Stimulated activated CD4-positive, alpha-beta T cell treated with anti-CD3 and anti-CD28 coated beads, TNF-alpha, amount 100 ng/mL, for 24 hours (primary cell): ENCODE results near the gene ARL5A.
"Not testable (repeated sequence)": the region's sequence is repeated elsewhere in the genome, so short reads cannot be mapped to it uniquely, and the experiment has no call there.

ENCODE experiments used
- DNase-seq, 3 experiments: peaks; one replicate each; pipeline ENCODE4 v3.0.0-alpha.2; 2020; ENCODE audit warnings: low read depth in 3 of 3

Gene ARL5A

GRCh38 chr2:151795646-151796240 lies 32.5 kb downstream of the ARL5A start:
- DNase-seq = no peak

DNA sequence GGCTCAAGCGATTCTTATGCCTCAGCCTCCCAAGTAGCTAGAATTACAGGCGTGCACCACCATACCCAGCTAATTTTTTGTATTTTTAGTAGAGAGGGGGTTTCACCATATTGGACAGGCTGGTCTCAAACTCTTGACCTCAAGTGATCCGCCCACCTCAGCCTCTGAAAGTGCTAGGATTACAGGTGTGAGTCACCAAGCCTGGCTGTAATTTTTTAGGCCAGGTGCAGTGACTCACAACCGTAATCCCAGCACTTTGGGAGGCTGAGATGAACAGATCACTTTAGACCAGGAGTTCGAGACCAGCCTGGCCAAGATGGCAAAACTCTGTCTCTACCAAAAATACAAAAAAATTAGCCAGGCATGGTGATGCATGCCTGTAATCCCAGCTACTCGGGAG lies 33.8 kb downstream of the ARL5A start:
- DNase-seq = not testable (repeated sequence)

- DNase-seq = no peak
Observed at GRCh38 chr2:151793123-151793522, 35.1 kb downstream of the ARL5A start.

GRCh38 chr2:151792589-151792988 lies 35.6 kb downstream of the ARL5A start:
- no peak for DNase-seq

GRCh38 chr2:151791545-151791944 lies 36.7 kb downstream of the ARL5A start:
- no peak for DNase-seq

GRCh38 chr2:151790689-151791088 lies 37.5 kb downstream of the ARL5A start:
- DNase-seq = no peak

DNA sequence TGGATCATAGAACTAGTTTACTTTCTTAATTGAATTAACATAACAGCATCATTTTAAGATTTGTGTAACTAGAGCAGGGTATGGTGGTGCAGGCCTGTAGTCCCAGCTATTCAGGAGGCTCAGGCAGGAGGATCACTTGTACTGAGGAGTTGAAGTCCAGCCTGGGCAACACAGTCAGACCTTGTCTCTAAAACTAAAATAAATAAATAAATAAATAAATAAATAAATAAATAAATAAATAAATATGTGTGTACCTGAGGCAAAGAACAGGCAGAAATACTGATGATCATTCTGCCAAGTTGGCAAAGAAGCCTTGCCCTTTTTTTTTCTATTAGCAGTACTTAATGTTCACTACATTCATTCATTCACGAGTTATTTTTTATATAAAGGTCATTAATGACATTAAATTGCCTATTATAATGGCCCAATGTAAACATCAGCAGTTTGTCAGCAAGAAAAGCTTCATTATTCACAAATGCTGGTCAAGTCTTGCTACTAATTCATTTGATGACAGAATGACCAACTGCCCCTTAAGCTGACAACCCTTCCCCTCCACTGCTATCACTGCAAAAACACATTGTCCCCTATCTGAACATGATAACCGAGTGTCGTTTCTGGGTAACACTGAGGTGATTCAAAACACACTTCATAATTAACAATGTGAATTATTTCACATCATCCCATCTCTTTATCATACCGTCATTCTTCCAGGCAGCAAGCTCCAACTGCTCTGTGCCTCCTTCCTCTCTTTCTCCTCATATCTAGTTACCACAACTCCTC lies 39.0 kb downstream of the ARL5A start:
- DNase-seq = no peak

DNA sequence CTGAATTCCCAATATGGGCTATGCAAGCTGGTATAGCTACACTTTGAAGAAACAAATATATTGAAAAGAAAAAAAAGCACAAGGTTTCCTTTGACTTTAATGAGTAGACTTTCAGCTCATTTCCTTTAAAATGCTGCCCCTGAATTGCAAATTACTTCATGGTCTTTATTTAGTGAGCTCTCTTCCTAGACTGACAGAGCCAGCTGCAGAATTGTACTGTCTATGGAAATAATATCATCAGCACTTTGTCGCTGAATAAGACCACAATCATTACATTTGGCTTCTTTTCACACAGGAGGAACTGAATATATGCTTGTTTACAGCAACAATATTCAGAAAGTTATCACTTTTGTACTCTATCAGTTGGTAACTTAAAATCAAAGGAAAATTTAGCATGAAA lies 41.7 kb downstream of the ARL5A start:
- DNase-seq = no peak

GRCh38 chr2:151786077-151786476 lies 42.1 kb downstream of the ARL5A start:
- no peak for DNase-seq

DNA sequence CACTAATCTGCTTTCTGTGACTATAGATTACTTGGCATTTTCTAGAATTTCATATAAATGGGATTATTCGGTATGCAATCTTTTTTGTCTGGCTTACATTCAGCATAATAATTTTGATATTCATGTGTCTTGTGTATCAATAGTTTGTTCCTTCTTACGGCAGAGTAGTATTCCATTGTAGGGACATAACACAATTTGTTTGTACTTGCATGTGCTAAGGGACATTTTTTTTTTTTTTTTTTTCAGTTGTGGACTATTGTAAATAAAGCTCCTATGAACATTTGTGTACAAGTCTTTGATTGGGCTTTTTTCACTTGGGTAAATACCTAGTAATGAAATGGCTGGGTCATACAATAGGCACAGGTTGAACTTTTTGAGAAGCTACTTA lies 45.1 kb downstream of the ARL5A start:
- DNase-seq = no peak

GRCh38 chr2:151782378-151783132 lies 45.7 kb downstream of the ARL5A start:
- no peak for DNase-seq

DNA sequence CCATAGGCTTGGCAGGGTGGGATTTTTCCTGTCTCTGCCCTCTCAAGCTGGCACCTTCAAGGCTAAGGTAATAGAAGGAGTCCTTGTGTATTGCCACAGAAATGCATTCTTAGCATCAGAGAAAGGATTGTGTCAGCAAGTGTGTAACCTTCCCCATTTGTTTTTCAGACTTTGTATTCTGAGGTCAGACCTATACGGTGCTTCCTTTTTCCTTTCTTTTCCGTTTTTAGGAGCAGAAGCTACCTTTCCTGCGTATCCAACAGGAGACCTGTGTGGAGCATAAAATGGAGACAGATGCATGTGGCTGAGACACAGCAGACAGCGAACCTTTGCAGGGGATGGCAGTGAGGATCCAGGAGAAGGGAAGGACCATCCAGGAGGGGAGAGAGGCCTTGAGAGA lies 46.6 kb downstream of the ARL5A start:
- no peak for DNase-seq

- no peak for DNase-seq
Observed at GRCh38 chr2:151780938-151781337, 47.3 kb downstream of the ARL5A start.

- no peak for DNase-seq
Observed at GRCh38 chr2:151777935-151778334, 50.3 kb downstream of the ARL5A start.

- DNase-seq = no peak
Observed at GRCh38 chr2:151777487-151777886, 50.7 kb downstream of the ARL5A start.

DNA sequence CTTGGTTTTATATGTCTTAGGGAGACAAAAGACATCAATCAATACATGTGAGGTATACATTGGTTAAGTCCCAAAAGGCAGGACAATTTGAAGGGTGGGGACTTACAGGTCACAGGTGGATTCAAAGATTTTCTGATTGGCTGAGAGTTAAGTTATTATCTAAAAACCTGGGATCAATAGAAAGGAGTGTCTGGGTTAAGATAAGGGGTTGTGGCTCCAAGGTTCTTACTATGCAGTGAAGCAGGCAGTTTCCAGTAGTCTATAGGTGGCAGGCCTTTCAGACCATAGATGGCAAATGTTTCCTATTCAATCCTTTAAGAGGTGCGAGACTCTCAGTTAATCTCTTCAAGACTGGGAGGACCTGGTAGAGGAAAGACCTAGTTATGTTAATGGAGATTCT lies 51.9 kb downstream of the ARL5A start:
- DNase-seq = no peak

GRCh38 chr2:151775057-151775740 lies 53.0 kb downstream of the ARL5A start:
- DNase-seq = no peak

- DNase-seq = no peak
Observed at GRCh38 chr2:151774506-151774905, 53.7 kb downstream of the ARL5A start.

DNA sequence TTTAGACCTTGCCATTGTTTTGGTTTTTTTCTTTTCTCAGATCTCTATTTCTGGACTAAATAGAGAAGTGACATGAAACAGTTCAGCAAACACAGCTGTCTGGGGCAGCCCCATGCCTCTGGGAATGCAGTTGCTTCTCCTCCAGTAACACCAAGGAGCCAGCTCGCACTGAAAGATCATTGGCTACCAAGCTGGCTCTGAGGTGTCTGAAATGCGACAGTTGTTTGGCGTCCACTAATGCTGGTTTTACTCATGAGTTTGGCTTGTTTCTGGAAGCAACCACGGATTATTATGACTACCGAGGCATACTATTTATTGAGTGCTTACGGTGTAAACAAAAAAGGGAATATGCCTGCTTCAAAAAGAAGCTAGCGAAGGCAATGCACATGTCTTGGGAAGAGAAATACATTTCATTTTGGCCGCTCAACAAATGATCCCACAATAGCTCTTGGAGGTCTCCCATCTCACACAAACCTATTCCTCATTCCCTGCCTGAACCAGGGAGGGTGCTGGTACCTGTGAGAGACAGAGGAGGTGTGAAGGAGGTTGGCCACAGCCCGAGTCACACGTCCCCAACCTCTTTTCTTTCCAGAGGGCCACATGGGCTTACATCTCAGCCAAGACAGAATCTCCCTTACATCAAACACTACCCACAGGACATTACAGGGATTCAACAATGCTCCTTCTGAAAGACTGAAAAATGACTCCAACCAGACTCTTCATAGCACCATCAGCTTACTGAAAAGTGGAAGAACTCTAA lies 56.4 kb downstream of the ARL5A start:
- DNase-seq = no peak

DNA sequence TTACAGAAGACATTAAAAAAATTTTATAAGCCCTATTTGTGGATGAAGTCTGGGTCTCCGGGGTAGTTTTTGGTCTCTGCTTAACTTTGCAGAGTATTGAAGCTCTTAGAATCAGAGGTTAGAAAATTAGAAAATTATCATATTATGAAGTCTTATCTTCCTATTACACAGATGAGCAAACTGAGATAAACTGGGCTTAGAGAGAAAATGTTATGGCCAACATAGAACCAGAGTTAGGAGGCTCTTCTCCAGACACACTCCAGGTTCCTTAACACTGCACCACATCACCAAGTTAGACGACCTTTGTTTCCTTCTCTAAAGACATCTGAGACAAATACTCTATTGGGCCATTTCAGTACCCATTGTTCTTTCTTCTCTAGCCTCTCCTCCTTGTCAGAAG lies 57.2 kb downstream of the ARL5A start:
- DNase-seq = no peak

GRCh38 chr2:151769606-151770005 lies 58.6 kb downstream of the ARL5A start:
- DNase-seq = no peak

DNA sequence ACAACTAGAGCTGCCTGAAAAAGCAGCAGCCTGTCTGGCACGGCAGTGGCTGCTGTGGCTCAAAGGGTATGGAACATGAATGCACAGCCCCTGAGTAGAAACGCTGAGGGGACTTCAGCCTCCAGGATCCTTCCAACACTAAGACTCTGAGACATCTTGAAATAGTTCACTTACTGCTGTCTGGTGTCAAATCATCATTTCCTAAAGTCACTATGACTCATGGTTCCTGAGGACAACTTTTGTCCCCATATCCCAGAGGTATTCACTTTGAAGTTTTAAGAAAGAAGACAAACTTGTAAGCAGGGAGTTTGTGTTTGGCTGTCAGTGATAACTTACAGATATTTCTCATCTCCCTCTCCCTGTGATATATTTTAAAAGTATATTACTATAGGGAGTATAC lies 60.7 kb downstream of the ARL5A start:
- DNase-seq = no peak
